ENCODE data around the gene DPF3.
"Not testable (repeated sequence)": the region's sequence is repeated elsewhere in the genome, so short reads cannot be mapped to it uniquely, and the experiment has no call there.

GRCh38 chr14:72870878-72871277 is 23.0 kb downstream of the DPF3 start:
- TF ChIP-seq CTCF, POLR2A (IDR thresholded peaks at IDR 0.05): not testable (repeated sequence)

Measured in prostate gland (tissue), 2 donors.